Stimulated activated CD8-positive, alpha-beta memory T cell treated with anti-CD3 and anti-CD28 coated beads, Interleukin-12 subunit alpha, Interleukin-12 subunit beta, amount 100 ng/mL, for 4 hours (primary cell): ENCODE measurements around the gene CA6.
"Not testable (repeated sequence)": the region's sequence is repeated elsewhere in the genome, so short reads cannot be mapped to it uniquely, and the experiment has no call there.

ENCODE experiments used
- DNase-seq: peaks from one replicate; pipeline ENCODE4 v3.0.0-alpha.2; 2020; ENCODE audit warnings: low read depth

The CA6 gene

DNA sequence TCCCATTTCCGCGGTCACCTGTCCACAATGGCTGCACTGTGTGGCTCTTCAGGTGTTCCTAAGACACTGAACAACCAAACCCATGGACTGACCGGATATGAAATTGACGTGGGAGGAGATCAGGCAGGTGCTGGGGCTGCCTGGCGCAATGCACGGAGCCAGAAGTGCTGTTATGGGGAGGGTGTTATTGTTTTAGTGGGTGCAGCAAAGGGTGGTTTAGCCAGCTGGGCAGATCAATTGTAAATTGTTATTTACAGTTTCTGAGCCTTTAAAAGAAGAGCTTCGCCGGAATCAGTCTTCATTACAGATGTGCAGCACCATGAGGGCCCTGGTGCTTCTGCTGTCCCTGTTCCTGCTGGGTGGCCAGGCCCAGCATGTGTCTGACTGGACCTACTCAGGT lies at the start of gene CA6:
TSS of gene CA6 (plus strand) at position 301 of the 400 bp plus-strand sequence. CDS start at position 320, 19 bp downstream.
- no peak for DNase-seq

DNA sequence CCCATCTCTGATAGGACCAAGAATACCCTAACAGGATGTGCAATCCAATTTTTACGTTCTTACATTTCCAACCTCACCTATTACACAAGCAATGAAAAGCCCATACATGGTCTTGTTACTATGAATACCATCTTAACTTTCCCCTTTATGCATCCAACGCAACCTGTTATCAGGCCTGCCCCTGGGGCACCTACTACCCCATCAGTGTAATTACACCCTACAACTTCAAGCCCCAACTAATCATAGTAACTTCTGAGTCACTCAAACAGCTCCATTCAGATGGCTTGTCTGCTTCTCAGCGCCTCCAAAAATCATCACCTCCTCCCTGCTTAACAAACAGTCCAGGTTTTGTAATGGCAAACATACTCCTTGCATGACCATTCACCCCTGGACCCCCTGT lies 48.9 kb upstream of the CA6 start:
- DNase-seq, result not testable (repeated sequence)

DNA sequence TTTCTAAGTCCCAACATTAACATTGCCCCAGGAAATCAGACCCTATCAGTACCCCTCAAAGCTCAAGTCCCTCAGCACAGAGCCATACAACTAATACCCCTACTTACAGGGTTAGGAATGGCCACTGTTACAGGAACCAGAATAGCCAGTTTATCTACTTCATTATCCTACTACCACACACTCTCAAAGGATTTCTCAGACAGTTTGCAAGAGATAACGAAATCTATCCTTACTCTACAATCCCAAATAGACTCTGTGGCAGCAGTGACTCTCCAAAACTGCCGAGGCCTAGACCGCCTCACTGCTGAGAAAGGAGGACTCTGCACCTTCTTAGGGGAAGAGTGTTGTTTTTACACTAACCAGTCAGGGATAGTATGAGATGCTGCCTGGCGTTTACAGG lies 48.2 kb upstream of the CA6 start:
- not testable (repeated sequence) for DNase-seq

DNA sequence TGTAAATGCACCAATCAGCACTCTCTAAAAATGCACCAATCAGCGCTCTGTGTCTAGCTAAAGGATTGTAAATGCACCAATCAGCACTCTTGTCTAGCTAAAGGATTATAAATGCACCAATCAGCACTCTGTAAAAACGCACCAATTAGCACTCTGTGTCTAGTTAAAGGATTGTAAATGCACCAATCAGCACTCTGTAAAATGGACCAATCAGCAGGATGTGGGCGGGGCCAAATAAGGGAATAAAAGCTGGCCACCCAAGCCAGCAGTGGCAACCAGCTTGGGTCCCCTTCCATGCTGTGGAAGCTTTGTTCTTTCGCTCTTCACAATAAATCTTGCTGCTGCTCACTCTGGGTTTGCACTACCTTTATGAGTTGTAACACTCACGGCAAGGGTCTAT lies 47.2 kb upstream of the CA6 start:
- not testable (repeated sequence) for DNase-seq

DNA sequence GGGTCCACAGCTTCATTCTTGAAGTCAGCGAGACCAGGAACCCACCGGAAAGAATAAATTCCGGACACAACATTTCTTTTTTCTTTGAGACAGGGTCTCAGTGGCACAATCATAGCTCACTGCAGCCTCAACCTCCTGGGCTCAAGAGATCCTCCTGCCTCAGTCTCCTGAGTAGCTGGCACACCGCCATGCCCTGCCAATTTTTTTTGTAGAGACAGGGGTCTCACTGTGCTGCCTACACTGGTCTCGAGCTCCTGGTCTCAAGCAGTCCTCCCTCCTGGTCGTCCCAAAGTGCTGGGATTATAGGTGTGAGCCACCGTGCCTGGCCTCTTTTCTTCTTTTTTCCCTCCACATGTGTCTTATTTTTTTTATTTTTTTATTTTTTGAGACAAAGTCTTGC lies 46.6 kb upstream of the CA6 start:
- DNase-seq, result no peak

DNA sequence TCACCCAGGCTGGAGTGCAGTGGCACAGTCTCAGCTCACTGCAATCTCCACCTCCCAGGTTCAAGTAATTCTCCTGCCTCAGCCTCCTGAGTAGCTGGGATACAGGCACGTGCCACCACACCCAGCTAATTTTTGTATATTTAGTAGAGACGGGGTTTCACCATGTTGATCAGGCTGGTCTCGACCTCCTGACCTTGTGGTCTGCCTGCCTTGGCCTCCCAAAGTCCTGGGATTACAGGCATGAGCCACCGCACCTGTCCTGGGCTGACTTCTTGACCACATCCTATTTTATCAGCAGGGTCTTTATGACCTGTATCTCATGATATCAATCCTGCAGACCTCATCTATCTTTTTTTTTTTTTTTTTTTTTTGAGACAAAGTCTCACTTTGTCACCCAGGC lies 45.0 kb upstream of the CA6 start:
- not testable (repeated sequence) for DNase-seq

DNA sequence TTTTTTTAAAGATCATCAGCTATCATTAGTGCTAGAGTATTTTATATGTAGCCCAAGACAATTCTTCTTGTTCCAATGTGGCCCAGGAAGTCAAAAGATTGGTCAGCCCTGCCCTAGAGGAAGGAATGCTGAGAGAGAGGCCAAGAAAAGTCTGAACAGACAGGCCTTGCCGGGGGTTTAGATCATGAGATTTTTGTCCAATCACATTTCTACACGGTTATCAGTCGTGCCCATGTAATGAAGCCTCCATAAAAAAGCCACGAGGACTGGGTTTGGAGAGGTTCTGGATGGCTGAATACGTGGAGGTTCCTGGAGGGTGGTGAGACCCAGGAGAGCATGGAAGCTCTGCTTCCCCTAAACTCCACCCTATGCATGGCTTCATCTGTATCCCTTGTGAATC lies 42.9 kb upstream of the CA6 start:
- DNase-seq, result no peak

DNA sequence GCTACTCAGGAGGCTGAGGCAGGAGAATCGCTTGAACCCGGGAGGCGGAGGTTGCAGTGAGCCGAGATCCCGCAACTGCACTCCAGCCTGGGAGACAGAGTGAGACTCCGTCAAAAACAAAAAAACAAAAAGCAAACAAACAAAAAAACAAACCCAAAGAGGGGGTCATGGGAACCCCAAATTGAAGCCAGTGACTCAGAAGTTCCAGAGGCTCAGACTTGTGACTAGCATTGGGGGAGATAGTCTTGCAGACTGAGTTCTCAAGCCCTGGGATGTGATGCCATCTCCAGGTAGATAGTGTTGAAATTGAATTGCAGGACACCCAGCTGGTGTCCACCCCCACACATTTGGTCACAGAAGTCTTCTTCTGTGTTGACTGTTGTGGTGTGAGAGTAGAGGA lies 42.3 kb upstream of the CA6 start:
- DNase-seq, result no peak

DNA sequence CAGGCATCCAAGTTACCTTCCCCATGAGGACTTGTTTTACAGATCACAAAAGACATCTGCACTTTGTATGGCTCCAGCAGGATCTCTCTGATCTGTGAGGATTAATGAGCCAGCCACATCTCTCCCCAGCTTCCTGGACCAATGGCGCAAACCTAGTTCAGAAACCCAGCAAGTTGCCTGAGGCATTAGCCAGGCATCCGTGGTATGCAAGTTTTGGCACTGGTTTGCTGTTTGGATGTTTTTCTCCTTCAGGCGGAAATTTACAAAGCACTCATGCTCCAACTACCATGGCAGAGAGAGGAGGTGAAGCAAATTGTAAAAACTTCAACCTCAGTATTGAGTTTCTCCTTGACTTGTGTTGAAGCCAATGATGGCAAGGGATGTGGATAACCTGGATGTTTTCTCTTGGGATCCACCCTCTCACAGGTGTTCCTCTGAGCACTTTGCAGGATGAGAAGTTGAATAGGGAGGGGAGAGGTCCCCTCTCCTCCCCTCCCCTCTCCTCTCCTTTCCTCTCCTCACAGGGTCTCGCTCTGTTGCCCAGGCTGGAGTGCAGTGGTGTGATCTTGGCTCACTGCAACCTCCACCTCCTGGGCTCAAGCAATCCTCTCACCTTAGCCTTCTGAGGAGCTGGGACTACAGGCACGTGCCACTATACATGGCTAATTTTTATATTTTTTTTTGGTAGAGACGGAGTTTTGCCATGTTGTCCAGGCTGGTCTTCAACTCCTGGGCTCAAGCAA lies 41.6 kb upstream of the CA6 start:
- DNase-seq, result no peak

DNA sequence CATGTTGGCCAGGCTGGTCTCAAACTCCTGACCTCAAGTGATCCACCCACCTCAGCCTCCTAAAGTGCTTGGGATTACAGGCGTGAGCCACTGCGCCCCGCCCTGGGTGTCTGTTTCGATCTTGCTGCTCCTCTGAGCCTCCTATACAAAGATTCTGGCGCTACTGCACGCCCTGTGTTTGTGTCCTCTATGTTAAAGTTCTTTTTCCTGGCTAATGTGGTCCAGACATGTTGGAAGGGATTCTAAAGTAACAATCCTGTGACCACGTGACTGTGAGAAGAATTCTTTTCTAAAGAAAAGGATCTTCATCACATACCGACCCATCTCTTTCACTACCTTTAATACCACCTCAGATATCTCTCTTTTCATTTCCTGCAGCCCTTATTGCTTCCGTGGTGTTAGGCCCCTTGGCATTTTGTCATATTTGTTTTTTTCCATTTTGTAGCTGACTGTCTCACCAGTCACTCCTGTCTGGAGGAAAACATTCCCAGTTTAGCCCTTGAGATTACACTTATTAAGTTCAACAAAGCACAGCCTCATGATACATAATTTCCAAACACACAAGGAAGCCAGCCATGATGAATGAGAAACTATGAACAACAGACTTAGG lies 40.0 kb upstream of the CA6 start:
- no peak for DNase-seq

DNA sequence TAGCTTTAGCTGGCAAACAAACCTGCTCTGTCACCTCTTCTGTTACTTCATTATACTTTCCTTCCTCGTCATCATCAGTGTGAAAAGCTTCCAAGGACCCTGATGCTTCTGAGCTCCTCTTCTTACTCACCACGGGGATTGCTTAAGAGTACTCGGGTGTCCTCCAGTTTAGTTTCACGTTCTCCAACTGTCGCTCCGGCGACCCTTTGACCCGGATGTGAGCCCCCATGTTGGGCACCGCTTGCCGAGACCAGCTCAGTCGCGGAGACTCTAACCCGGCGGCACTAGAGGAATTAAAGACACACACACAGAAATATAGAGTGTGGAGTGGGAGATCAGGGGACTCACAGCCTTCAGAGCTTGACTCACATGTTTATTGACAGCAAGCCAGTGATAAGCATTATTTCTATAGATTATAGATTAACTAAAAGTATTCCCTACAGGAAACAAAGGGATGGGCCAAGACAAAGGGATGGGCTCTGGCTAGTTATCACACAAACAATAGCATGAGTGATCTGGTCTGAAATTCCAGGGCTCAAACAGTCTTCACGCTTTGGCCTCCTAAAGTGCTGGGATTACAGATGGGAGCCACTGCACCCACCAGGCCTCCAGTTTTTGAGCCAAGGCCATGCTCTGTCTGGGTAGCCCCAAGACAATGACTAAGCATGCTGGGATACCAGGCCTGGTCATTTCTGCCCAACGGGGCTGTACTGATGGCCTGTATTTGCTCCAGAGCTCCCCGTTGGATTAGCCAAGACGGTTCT lies 37.1 kb upstream of the CA6 start:
- DNase-seq, result no peak

DNA sequence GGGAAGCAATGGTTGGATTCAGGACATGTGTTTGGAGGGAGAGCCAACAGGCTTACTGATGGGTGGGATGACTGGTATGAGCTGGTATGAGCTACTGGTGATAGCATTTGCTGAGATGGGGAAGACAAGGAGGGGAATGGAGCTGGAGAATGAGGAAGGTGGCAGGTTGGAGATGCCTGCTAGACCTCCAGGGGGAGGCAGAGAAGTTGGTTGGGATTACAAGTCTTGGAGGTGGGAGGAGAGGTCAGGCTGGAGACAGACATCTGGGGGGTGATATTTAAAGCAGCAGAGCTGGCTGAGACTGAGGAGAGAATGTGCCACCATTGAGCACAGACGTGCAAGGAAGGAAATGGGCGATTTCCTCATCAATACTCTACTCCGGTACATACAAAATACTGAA lies 35.3 kb upstream of the CA6 start:
- DNase-seq, result no peak

DNA sequence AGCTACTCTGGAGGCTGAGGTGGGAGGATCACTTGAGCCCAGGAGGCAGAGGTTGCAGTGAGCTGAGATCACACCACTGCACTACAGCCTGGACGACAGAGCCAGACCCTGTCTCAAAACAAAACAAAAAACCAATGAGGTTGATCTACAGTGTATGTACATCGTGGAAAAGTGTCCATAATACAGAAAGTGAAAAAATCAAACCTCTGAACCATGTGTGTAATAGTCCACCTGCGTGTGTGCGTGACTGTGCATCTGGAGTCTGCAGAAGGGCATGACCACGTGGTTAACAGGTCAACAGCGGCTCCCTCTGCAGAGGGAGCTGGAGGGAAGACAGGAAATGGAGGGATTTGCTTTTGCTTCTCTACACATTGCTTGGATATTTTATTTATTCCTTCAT lies 34.8 kb upstream of the CA6 start:
- DNase-seq, result no peak

DNA sequence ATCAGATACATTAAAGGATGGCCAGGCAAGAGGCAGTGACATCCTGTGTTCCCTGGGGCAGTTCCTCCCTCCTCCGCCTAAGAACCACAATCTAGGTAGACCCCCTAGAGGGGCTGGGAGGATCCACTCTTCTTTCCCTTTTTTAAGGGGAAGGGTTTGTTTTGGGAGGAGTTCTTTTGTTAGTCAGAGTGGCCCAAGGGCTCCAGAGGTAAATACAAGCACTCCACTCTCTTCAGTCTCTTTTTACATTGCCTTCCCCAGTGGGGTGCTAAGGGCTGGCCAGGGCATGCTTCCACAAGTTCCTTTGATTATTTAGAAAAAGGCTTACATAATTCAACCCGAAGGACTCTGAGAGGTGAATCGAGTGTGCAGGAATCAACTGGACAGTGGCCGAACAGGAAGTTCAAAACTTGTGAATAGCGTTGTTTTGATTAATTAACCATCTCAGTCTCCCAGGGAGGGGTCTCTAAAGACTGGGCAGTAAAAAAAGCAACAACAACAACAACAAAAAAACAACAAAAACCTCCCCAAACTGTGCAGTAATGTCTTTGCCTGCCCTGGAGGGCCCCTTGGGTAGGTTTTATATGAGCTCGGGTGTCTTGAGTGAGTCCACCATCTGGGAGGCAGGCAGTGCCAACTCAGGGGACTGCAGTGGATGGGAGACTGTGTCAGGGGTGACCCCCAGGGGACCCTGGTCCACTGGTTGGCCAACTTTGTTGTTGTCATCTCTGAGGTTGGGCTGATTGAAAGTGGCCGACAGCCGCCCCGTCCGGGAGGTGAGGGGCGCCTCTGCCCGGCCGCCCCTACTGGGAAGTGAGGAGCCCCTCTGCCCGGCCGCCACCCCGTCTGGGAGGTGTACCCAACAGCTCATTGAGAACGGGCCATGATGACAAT lies 34.0 kb upstream of the CA6 start:
- no peak for DNase-seq

DNA sequence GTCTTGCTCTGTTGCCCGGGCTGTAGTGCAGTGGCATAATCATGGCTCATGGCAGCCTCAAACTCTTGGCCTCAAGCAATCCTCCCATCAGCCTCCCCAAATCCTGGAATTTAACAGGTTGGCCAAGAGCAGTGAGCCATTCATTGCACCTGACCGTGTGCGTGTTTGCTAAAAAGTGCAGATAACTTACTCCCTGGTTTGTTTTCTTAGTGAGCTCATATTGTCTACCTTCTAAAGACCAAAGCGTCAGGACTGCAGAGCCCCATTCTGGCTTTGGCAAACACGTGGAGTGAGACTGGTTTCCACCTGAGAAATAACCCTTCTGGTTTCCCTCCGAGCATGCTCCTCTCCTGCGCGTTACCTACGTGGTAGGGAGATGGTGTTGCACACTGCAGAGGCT lies 32.2 kb upstream of the CA6 start:
- no peak for DNase-seq

DNA sequence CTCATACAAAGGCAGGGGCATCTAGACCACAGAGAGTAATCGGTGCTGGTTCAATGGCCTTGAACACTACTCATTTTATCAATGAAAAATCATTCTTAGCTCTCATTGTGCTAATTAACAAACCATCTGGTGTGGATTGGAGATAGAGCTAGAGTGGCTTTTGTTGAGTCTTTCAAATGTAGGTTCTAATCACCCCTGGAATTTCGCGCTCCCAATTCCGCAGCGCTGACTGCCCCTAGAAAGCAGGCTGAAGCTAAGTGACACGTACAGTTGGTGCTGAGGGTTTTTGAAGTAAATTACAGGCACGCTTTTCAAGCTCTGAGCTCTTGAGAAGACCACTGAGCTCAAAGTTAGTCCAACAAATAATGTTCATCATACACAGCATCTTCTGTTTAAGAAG lies 31.2 kb upstream of the CA6 start:
- no peak for DNase-seq

DNA sequence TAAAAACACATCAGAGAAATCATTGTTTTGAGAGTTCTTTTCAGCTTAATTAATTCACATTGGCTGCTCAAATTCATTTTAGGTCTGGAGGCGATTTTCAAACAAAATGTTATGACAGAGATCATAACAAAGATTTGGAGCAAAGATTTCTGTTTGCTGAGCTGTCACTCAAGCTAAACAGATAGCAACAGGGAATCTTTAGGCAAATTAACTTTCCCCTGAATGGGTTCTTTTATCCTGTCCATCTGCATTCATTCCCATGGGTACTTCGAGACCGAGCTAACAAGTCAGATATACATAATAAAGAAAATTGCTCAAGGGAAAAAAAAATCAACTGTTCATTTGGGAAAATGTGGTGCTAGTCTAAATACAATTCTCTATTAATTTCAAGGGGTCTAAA lies 30.2 kb upstream of the CA6 start:
- no peak for DNase-seq

DNA sequence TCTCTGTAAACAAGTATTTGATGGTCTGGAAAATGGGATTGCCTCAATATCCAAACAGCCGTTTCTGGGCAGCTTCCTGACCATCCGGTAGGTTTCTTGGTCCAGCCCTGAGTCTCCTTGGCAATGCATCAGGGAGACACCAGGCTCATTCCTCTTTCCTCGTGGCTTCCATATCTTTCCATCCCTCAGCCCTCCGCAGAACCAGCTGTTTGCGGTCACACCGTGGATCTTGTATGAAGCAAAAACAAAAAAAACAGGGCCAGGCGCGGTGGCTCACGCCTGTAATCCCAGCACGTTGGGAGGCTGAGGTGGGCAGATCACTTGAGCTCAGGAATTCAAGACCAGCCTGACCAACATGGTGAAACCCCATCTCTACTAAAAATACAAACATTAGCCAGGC lies 28.1 kb upstream of the CA6 start:
- not testable (repeated sequence) for DNase-seq

DNA sequence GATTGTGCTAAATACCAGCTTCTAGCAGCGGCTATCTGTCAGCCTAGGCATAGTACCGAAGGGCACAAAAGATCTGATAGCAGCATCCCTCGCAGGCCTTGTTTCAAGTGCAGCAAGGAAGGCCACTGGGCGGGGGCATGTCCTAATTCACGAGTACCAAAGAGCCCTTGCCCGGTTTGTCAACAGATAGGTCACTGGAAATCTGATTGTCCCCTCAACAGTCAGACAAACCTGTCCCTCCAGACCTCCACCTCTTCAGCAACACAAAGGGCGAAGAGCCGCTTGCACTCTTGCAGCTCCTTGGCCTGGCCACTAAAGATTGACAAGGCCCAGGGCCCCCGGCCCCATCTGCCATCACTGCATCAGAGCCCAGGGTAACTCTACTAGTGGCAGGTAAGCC lies 22.7 kb upstream of the CA6 start:
- no peak for DNase-seq

DNA sequence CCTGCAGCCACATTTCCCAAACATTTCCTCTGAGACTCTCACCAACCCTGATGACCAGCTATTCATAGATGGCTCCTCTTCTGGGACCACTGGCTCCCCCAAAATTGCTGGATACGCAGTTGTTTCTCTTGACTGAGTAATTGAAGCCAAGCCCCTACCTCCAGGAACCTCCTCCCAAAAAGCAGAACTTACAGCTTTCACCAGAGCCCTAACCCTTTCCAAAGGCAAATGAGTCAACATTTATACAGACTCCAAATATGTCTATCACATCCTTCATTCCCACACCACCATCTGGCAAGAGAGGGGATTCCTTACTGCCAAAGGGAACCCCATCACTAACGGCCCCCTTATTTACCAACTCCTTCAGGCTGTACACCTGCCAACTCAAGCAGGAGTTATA lies 20.3 kb upstream of the CA6 start:
- no peak for DNase-seq

DNA sequence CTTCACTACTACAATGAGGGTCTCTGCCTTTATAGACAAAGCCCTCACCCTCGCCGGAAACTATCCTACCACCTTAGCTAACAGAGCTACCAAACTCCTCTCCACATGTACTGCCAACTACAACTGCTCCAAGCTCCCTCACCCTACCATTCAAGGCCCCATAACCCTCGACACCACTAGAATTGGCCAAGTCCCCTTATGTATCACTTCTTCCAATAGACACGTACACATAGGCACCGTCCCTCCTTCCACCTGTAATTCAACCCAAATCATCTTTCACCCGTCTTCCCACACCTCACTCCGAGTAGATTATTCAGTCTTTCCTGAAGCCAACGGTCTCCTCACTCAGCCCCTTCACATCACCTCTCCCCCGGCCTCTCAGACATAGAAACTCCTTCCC lies 19.7 kb upstream of the CA6 start:
- no peak for DNase-seq
